Epithelial cell of proximal tubule (primary cell): ENCODE measurements around the gene HPS3. TPM values are rescaled to one million over a fixed set of nuclear protein-coding genes. Genes with fewer than 3 reads are reported as not detected.
"Not testable (repeated sequence)": the region's sequence is repeated elsewhere in the genome, so short reads cannot be mapped to it uniquely, and the experiment has no call there.

Experiments
- DNase-seq: peaks from one replicate; pipeline ENCODE4 v3.0.0-alpha.2; 2011; ENCODE audit warnings: low read depth
- H3K4me3 ChIP-seq: 2 replicates; pipeline ENCODE4 v1.5.1; 2011; ENCODE audit warnings: low read depth, mild to moderate bottlenecking, low read length
- total RNA-seq: library from RNA; depleted of rRNA; stranded (reverse); fragments of >200 nt; gene quantifications from 2 replicates; pipeline ENCODE4 v1.2.3, GENCODE V29; 2015
- TF ChIP-seq, protein P1 (sequence below): conservative IDR thresholded peaks from 2 replicates; pipeline ENCODE4 v1.5.1; 2012; ENCODE audit warnings: low read depth, mild to moderate bottlenecking, low read length

The HPS3 gene
- total RNA-seq, 1 donor from 2014 or later, result 32.7 TPM

DNA sequence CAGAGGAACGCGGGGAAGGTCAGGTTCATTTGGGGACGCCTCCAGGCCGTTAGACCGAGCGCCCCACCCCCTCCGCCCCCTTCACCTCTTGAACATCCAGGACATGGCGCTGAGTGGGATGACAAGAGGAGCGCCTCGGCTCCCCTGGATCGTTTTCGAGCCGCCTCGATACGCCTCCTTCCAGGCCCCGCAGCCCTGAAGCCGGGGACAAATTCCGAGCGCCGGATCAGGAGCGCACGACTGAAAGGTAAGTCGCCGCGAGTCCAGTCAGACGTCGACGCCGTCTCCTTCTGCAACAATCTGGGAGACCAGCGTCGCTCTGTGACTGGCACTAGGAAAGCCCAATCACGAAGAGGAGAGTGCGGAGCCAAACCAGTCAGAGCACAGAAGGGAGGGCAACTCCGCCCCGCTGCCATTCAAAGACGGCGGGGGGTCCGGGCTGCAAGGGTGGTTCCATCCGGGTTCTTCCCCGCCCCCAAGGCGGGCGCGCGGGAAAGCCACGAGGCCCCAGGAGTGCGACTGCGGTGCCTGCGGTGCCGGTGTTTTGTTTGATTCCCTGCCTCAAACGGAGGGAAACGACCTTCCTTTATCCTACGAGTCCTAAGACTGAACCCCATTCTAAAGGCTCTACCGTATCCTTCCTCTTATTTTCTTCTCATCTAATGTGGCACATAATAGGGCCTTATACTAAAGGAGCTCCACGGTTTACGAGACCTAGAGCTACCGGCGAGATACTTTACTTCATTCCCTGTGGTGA, 43.0 kb upstream of the HPS3 start, which contains the start of gene HLTF:
TSS of gene HLTF (minus strand) at position 302 of the 757 bp plus-strand sequence. CDS start at position 105, 197 bp downstream.
- DNase-seq, result peak; percentile 74
- TF ChIP-seq, protein P1, sequence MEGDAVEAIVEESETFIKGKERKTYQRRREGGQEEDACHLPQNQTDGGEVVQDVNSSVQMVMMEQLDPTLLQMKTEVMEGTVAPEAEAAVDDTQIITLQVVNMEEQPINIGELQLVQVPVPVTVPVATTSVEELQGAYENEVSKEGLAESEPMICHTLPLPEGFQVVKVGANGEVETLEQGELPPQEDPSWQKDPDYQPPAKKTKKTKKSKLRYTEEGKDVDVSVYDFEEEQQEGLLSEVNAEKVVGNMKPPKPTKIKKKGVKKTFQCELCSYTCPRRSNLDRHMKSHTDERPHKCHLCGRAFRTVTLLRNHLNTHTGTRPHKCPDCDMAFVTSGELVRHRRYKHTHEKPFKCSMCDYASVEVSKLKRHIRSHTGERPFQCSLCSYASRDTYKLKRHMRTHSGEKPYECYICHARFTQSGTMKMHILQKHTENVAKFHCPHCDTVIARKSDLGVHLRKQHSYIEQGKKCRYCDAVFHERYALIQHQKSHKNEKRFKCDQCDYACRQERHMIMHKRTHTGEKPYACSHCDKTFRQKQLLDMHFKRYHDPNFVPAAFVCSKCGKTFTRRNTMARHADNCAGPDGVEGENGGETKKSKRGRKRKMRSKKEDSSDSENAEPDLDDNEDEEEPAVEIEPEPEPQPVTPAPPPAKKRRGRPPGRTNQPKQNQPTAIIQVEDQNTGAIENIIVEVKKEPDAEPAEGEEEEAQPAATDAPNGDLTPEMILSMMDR, result no peak
- H3K4me3 ChIP-seq, result peak within 1 kb of the TSS; percentile 95

- H3K4me3 ChIP-seq, result no peak overlapping the region
- TF ChIP-seq, protein P1, result no peak
- no peak for DNase-seq
Measured at GRCh38 chr3:149087208-149087607, 42.2 kb upstream of the HPS3 start.

DNA sequence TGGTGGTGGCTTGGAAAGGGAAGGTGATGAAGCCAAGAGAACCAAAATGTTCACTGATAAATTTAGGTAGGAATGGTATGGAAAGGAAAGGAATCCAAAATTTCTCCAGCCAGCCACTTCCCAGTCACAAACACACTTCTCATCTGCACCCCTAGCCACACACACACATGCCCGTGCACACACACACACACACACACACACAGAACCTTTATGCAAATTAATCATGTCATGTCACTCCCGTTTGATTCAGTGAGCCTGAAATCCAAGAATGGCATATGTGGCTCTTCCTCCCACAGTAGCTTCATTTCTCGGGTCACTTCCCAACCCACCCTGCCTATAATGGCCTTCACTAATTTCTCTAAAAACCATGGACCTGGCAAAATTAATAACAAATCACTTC, 40.0 kb upstream of the HPS3 start:
- TF ChIP-seq, protein P1, result no peak
- DNase-seq, result no peak
- no peak overlapping the region for H3K4me3 ChIP-seq

DNA sequence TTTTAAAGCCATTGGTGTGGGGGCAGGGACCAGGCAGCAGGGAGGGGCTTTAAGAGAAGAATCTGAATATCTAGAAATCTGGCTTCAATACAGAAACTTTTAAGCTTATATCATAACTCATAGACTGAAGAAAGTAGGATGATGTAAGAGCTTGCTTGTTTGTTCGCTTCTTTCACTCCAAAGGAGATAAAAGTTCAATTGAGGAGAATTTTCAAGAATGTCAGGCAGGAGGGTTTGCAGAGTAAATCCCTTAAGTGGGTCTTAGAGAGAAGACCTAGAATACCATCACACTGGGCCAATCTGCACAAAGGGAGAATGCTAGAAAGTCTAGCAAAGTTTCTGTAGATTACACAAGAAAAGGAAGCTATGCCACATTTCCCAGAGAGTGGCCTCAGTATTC, 39.0 kb upstream of the HPS3 start:
- DNase-seq, result no peak
- TF ChIP-seq, protein P1, result no peak
- no peak overlapping the region for H3K4me3 ChIP-seq

DNA sequence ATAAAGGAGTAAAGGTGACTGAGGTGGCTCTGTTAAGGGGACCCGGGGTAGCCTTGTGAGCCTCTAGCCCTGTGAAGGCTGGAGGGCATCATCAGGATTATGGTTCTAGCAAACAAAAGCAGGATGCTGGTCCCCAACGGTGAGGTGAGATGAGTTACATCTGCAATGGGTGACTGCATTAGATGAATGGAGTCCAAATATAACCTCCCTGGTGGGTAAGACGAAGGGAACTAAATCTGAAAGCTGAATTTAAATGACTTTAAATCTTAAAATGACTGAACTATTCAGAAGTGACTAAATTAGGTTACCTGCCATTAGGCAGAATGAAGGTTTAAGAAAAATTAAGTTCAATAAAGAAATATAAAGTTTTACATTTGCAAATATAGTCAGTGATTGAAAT, 38.5 kb upstream of the HPS3 start:
- no peak for DNase-seq
- TF ChIP-seq, protein P1, result no peak
- no peak overlapping the region for H3K4me3 ChIP-seq

DNA sequence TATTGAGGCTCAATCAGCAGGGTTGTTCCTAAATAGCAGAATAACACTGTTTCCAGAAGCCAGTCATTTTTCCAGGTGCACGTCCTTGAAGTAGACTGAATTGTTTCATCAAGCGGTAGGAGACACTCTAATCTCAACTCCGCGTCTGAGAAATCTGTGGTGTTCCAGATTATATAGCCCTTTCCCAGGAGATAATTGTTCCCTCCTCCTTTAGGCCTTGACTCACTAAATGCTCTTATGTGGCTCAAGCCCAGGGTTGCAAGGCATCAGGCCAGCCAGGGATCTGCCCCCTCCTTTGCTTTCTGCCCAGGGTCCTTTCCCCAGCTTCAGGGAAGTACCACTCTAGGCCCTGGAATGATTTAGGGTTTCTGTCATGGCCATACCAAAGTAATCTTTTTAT, 37.5 kb upstream of the HPS3 start:
- no peak for DNase-seq
- TF ChIP-seq, protein P1, result no peak
- H3K4me3 ChIP-seq, result no peak overlapping the region

- TF ChIP-seq, protein P1, result no peak
- no peak overlapping the region for H3K4me3 ChIP-seq
- DNase-seq, result no peak
Measured at GRCh38 chr3:149095487-149095886, 34.0 kb upstream of the HPS3 start.

DNA sequence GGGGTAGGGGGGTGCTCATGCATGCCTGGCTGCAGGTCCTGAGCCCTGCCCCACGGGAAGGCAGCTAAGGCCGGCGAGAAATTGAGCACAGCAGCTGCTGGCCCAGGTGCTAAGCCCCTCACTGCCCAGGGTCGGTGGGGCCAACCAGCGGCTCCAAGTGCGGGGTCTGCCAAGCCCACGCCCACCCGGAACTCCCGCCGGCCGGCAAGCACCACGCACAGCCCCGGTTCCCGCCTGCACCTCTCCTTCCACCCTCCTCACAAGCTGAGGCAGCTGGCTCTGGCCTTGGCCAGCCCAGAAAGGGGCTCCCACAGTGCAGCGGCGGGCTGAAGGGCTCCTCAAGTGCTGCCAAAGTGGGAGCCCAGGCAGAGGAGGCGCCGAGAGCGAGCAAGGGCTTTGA, 31.5 kb upstream of the HPS3 start:
- not testable (repeated sequence) for H3K4me3 ChIP-seq, DNase-seq
